ENCODE data around the gene MAFB. TPM values are rescaled to one million over a fixed set of nuclear protein-coding genes. Genes with fewer than 3 reads are reported as not detected.

The MAFB gene
- polyA plus RNA-seq, 1 of the 3 experiments (the other 2 are of a cell fraction), result 0.08 TPM

DNA sequence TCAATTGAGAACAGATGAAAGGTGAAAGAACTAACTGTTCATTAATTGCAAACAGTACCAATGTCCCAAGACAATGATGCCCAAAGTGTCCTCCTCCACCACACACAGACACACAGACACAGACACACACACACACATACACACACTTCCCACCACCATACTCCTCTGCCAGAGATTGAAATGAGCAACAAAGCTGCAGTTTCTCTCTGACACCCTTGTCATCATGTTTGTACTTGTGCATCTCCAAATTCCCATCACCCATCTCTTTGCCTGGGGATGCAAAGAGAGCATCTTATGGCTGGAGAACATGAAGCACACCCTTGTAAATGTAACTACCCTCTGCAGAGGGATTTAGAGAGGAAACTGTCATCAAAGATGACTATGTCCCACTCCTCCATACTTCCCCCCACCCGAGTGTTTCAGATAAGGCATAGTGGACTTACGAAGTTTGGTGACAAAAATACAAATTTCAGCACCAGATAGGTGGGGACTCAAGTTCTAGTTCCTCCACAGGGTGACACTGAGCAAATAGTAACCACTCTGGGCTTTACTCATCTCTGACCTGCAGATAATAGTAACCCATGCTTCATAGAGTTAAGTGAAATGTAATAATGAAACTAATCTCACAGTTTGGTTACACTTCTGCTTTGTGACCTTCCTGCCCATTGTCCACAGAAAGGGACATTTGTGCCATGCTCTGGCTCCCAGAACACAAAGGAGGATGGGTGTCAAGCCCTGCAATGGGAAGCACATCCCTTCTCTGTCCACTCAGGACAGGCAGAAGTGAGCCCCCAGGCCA is 8.7 kb downstream of the MAFB start:
- TF ChIP-seq JUND (IDR thresholded peaks at IDR 0.05) (no peak), GABPA (IDR thresholded peaks at IDR 0.05; ENCODE audit: low read depth) (no peak)
- TF ChIP-seq, protein P1, sequence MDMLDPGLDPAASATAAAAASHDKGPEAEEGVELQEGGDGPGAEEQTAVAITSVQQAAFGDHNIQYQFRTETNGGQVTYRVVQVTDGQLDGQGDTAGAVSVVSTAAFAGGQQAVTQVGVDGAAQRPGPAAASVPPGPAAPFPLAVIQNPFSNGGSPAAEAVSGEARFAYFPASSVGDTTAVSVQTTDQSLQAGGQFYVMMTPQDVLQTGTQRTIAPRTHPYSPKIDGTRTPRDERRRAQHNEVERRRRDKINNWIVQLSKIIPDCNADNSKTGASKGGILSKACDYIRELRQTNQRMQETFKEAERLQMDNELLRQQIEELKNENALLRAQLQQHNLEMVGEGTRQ (IDR thresholded peaks at IDR 0.05; ENCODE audit: borderline replicate concordance, low read depth, low read length), result no peak
- H4K20me1 ChIP-seq (ENCODE audit: insufficient read depth), result no peaks in the 10 kb centered on the region
- 0% methylated on average over 2 of the region's 2 CpGs for WGBS (ENCODE audit: low lambda C conversion rate)

DNA sequence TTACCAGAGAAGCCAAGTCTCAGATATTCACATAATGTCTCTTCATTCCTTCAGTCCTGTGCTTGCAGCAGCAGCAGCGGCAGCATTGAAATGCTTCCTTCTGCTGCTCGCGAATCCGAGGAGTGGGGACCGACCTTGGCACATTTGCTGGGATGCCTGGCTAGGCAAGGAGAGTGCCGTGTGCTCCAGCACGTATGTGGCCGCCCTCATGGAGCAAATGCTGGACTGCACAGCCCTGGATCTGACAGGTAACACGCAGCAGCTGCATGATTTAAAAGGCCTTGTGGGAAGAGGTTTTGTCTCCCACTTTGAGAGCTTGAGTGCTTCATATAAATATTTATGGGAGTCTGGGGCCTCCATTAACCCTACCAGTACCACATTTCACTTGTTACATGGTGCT is 9.9 kb downstream of the MAFB start:
- Histone ChIP-seq H3K9me2 (no peaks in the 10 kb centered on the region), H4K20me1 (ENCODE audit: insufficient read depth) (no peaks in the 10 kb centered on the region), H3K9ac (no peak overlapping the region), H3K9me3 (no peaks in the 10 kb centered on the region), H3K27ac (ENCODE audit: low read depth in 2 of 2, low read length in 1 of 2) (no peak overlapping the region), H3K4me1 (ENCODE audit: control insufficient read depth in 1 of 2, insufficient read depth in 2 of 2, low read depth in 1 of 2, low read length in 1 of 2) (no peaks in the 10 kb centered on the region), H3K4me3 (ENCODE audit: low read depth in 2 of 2, low read length in 1 of 2) (no peak overlapping the region), H3K79me2 (ENCODE audit: insufficient read depth) (no peaks in the 10 kb centered on the region), H3K36me3 (replicated peaks in 1 of 2; ENCODE audit: control insufficient read depth in 1 of 2, insufficient read depth in 2 of 2, low read length in 1 of 2) (no peaks in the 10 kb centered on the region), H3K27me3 (ENCODE audit: insufficient read depth) (peaks cover 30% of the 10 kb centered on the region; the same call in 1 of the 2 replicates), H3K4me2 (no peak overlapping the region), H2AFZ (ENCODE audit: low read depth) (no peak overlapping the region), H3F3A (replicated peaks; ENCODE audit: insufficient read depth) (no peaks in the 10 kb centered on the region)
- ChIA-PET POLR2A (no interaction called here), CTCF (interaction anchor here (8.7 kb wide), 1 partner anchor 10 kb away, joined by 46 read pairs; the partner anchor contains the start of gene MAFB)
- no peak for TF ChIP-seq FOSL2 (IDR thresholded peaks at IDR 0.05; ENCODE audit: borderline replicate concordance, low read depth)
- TF ChIP-seq MEF2A (IDR thresholded peaks at IDR 0.05; ENCODE audit: borderline replicate concordance, low read depth), result no peak
- TF ChIP-seq, protein P2, sequence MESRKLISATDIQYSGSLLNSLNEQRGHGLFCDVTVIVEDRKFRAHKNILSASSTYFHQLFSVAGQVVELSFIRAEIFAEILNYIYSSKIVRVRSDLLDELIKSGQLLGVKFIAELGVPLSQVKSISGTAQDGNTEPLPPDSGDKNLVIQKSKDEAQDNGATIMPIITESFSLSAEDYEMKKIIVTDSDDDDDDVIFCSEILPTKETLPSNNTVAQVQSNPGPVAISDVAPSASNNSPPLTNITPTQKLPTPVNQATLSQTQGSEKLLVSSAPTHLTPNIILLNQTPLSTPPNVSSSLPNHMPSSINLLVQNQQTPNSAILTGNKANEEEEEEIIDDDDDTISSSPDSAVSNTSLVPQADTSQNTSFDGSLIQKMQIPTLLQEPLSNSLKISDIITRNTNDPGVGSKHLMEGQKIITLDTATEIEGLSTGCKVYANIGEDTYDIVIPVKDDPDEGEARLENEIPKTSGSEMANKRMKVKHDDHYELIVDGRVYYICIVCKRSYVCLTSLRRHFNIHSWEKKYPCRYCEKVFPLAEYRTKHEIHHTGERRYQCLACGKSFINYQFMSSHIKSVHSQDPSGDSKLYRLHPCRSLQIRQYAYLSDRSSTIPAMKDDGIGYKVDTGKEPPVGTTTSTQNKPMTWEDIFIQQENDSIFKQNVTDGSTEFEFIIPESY (IDR thresholded peaks at IDR 0.05; ENCODE audit: borderline replicate concordance, low read depth), result no peak
- no peak for TF ChIP-seq EP300 (IDR thresholded peaks at IDR 0.05; ENCODE audit: borderline replicate concordance in 1 of 2, low read depth in 1 of 2, low read length in 1 of 2)
- no peak for TF ChIP-seq FOXJ3 (CRISPR knock-in tag; IDR thresholded peaks at IDR 0.05)
- no peak for TF ChIP-seq GATA2 (CRISPR knock-in tag; IDR thresholded peaks at IDR 0.05)
- no peak for TF ChIP-seq POLR2AphosphoS5 (IDR thresholded peaks at IDR 0.05; ENCODE audit: low read depth, low read length)
- TF ChIP-seq, protein P3, sequence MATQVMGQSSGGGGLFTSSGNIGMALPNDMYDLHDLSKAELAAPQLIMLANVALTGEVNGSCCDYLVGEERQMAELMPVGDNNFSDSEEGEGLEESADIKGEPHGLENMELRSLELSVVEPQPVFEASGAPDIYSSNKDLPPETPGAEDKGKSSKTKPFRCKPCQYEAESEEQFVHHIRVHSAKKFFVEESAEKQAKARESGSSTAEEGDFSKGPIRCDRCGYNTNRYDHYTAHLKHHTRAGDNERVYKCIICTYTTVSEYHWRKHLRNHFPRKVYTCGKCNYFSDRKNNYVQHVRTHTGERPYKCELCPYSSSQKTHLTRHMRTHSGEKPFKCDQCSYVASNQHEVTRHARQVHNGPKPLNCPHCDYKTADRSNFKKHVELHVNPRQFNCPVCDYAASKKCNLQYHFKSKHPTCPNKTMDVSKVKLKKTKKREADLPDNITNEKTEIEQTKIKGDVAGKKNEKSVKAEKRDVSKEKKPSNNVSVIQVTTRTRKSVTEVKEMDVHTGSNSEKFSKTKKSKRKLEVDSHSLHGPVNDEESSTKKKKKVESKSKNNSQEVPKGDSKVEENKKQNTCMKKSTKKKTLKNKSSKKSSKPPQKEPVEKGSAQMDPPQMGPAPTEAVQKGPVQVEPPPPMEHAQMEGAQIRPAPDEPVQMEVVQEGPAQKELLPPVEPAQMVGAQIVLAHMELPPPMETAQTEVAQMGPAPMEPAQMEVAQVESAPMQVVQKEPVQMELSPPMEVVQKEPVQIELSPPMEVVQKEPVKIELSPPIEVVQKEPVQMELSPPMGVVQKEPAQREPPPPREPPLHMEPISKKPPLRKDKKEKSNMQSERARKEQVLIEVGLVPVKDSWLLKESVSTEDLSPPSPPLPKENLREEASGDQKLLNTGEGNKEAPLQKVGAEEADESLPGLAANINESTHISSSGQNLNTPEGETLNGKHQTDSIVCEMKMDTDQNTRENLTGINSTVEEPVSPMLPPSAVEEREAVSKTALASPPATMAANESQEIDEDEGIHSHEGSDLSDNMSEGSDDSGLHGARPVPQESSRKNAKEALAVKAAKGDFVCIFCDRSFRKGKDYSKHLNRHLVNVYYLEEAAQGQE (IDR thresholded peaks at IDR 0.05; ENCODE audit: low read depth, low read length), result no peak
- WGBS (ENCODE audit: low lambda C conversion rate), result 44% methylated on average over 8 of the region's 9 CpGs
- DNase-seq, result no peak

More for the DNA sequence above, 8.7 kb downstream of the MAFB start:
- no peak for DNase-seq
- ChIA-PET POLR2A (no interaction called here), CTCF (interaction anchor here (8.7 kb wide), 1 partner anchor 9 kb away, joined by 46 read pairs; the partner anchor contains the start of gene MAFB)
- Histone ChIP-seq H3F3A (replicated peaks; ENCODE audit: insufficient read depth) (no peaks in the 10 kb centered on the region), H3K9ac (no peak overlapping the region), H3K4me1 (ENCODE audit: control insufficient read depth in 1 of 2, insufficient read depth in 2 of 2, low read depth in 1 of 2, low read length in 1 of 2) (no peaks in the 10 kb centered on the region), H3K27ac (ENCODE audit: low read depth in 2 of 2, low read length in 1 of 2) (no peak overlapping the region), H2AFZ (ENCODE audit: low read depth) (no peak overlapping the region), H3K9me3 (no peaks in the 10 kb centered on the region), H3K4me3 (ENCODE audit: low read depth in 2 of 2, low read length in 1 of 2) (no peak overlapping the region), H3K36me3 (replicated peaks in 1 of 2; ENCODE audit: control insufficient read depth in 1 of 2, insufficient read depth in 2 of 2, low read length in 1 of 2) (no peaks in the 10 kb centered on the region), H3K27me3 (ENCODE audit: insufficient read depth) (peaks cover 23% of the 10 kb centered on the region; the same call in 1 of the 2 replicates), H3K9me2 (no peaks in the 10 kb centered on the region), H3K4me2 (no peak overlapping the region), H3K79me2 (ENCODE audit: insufficient read depth) (no peaks in the 10 kb centered on the region)
